ENCODE data around the gene APOC3.
"Not testable (repeated sequence)": the region's sequence is repeated elsewhere in the genome, so short reads cannot be mapped to it uniquely, and the experiment has no call there.

Gene APOC3

GRCh38 chr11:116833816-116834534 is 4.3 kb downstream of the APOC3 start:
- TF ChIP-seq CTCF (conservative IDR thresholded peaks at IDR 0.05; ENCODE audit: low read depth, low read length) = no peak
- Histone ChIP-seq H3K4me1 (ENCODE audit: low read depth, poor library complexity, severe bottlenecking) (peaks cover 7% of the 10 kb centered on the region), H3K36me3 (ENCODE audit: insufficient read depth) (no peaks in the 10 kb centered on the region), H3K4me3 (IDR thresholded peaks at IDR 0.05; ENCODE audit: insufficient read depth, low read depth, low read length) (no peak overlapping the region), H3K27ac (no peak overlapping the region), H3K79me2 (ENCODE audit: insufficient read depth, low read depth) (no peaks in the 10 kb centered on the region), H2AFZ (ENCODE audit: low read depth) (no peak overlapping the region), H3K4me2 (no peak overlapping the region), H3K27me3 (ENCODE audit: insufficient read depth, low read depth) (no peaks in the 10 kb centered on the region), H4K20me1 (ENCODE audit: insufficient read depth) (no peaks in the 10 kb centered on the region), H3K9ac (no peak overlapping the region)

GRCh38 chr11:116834535-116835041 is 4.9 kb downstream of the APOC3 start:
- H3K9ac ChIP-seq; H3K79me2 ChIP-seq (ENCODE audit: insufficient read depth, low read depth); H4K20me1 ChIP-seq (ENCODE audit: insufficient read depth); H3K36me3 ChIP-seq (ENCODE audit: insufficient read depth); H3K4me3 ChIP-seq (IDR thresholded peaks at IDR 0.05; ENCODE audit: insufficient read depth, low read depth, low read length); H3K4me2 ChIP-seq; H3K27ac ChIP-seq; H2AFZ ChIP-seq (ENCODE audit: low read depth); H3K27me3 ChIP-seq (ENCODE audit: insufficient read depth, low read depth): not testable (repeated sequence)
- peaks cover 13% of the 10 kb centered on the region for H3K4me1 ChIP-seq (ENCODE audit: low read depth, poor library complexity, severe bottlenecking)

- no peaks in the 10 kb centered on the region for H3K36me3 ChIP-seq (ENCODE audit: insufficient read depth)
- no peaks in the 10 kb centered on the region for H4K20me1 ChIP-seq (ENCODE audit: insufficient read depth)
- H3K27ac ChIP-seq = no peak overlapping the region
- peak overlapping the region; percentile 25; the same call in 1 of the 2 replicates for H3K4me2 ChIP-seq
- no peak overlapping the region for H3K4me3 ChIP-seq (IDR thresholded peaks at IDR 0.05; ENCODE audit: insufficient read depth, low read depth, low read length)
- H3K9ac ChIP-seq = peak overlapping the region; percentile 22; the same call in 1 of the 2 replicates
- no peak for TF ChIP-seq CTCF (conservative IDR thresholded peaks at IDR 0.05; ENCODE audit: low read depth, low read length)
- peak overlapping the region; percentile 47; the same call in 1 of the 2 replicates for H2AFZ ChIP-seq (ENCODE audit: low read depth)
- no peaks in the 10 kb centered on the region for H3K79me2 ChIP-seq (ENCODE audit: insufficient read depth, low read depth)
- no peaks in the 10 kb centered on the region for H3K27me3 ChIP-seq (ENCODE audit: insufficient read depth, low read depth)
- peaks cover 19% of the 10 kb centered on the region for H3K4me1 ChIP-seq (ENCODE audit: low read depth, poor library complexity, severe bottlenecking)
Observed at GRCh38 chr11:116835042-116835772, 5.5 kb downstream of the APOC3 start.

GRCh38 chr11:116835791-116836631 is 6.3 kb downstream of the APOC3 start:
- no peak for TF ChIP-seq CTCF (conservative IDR thresholded peaks at IDR 0.05; ENCODE audit: low read depth, low read length)
- Histone ChIP-seq H3K9ac (peak overlapping the region; percentile 22; the same call in 1 of the 2 replicates), H3K27ac (no peak overlapping the region), H3K36me3 (ENCODE audit: insufficient read depth) (no peaks in the 10 kb centered on the region), H2AFZ (ENCODE audit: low read depth) (peak overlapping the region; percentile 47; the same call in 1 of the 2 replicates), H3K4me1 (ENCODE audit: low read depth, poor library complexity, severe bottlenecking) (peaks cover 27% of the 10 kb centered on the region), H3K27me3 (ENCODE audit: insufficient read depth, low read depth) (no peaks in the 10 kb centered on the region), H3K79me2 (ENCODE audit: insufficient read depth, low read depth) (no peaks in the 10 kb centered on the region), H3K4me2 (peak overlapping the region; percentile 25; the same call in 1 of the 2 replicates), H3K4me3 (IDR thresholded peaks at IDR 0.05; ENCODE audit: insufficient read depth, low read depth, low read length) (no peak overlapping the region), H4K20me1 (ENCODE audit: insufficient read depth) (no peaks in the 10 kb centered on the region)

Data from KMS-11 (cell line).